KOPT-K1 (cell line): Measurements from ENCODE around the gene EFCC1.
"Not testable (repeated sequence)": the region's sequence is repeated elsewhere in the genome, so short reads cannot be mapped to it uniquely, and the experiment has no call there.

Source experiments
- H3K27ac ChIP-seq: fragments of 200-600 bp; sonication (generic); 2 replicates; pipeline ENCODE4 v1.5.1; 2016; ENCODE audit warnings: antibody characterized with exemption, mild to moderate bottlenecking, low read depth, low read length; ENCODE audit not compliant: poor library complexity, severe bottlenecking
- H3K36me3 ChIP-seq: fragments of 200-600 bp; sonication (generic); 2 replicates; pipeline ENCODE4 v1.5.1; 2017; ENCODE audit warnings: antibody characterized with exemption, mild to moderate bottlenecking, low read length, moderate library complexity; ENCODE audit not compliant: insufficient read depth
- H3K9me3 ChIP-seq: fragments of 200-600 bp; sonication (generic); 2 replicates; pipeline ENCODE4 v1.5.1; 2017; ENCODE audit warnings: antibody characterized with exemption, low read length, mild to moderate bottlenecking; ENCODE audit not compliant: insufficient read depth, poor library complexity, severe bottlenecking

The EFCC1 gene

GRCh38 chr3:129060276-129061022 lies 59.3 kb downstream of the EFCC1 start, which contains the start of gene GP9:
TSS of gene GP9 (plus strand) at chr3:129060779. CDS start at chr3:129061740, 961 bp downstream.
- Histone ChIP-seq H3K9me3 (no peaks in the 10 kb centered on the region), H3K36me3 (no peaks in the 10 kb centered on the region), H3K27ac (no peak within 1 kb of the TSS)

- Histone ChIP-seq H3K9me3 (no peaks in the 10 kb centered on the region), H3K36me3 (no peaks in the 10 kb centered on the region), H3K27ac (no peak overlapping the region)
These were observed 60.2 kb downstream of the EFCC1 start for GRCh38 chr3:129061023-129061887.

GRCh38 chr3:129061888-129062834 lies 61.1 kb downstream of the EFCC1 start:
- Histone ChIP-seq H3K27ac (no peak overlapping the region), H3K9me3 (no peaks in the 10 kb centered on the region), H3K36me3 (no peaks in the 10 kb centered on the region)

GRCh38 chr3:129063091-129063640 lies 62.1 kb downstream of the EFCC1 start:
- Histone ChIP-seq H3K27ac (no peak overlapping the region), H3K36me3 (no peaks in the 10 kb centered on the region), H3K9me3 (no peaks in the 10 kb centered on the region)

- Histone ChIP-seq H3K27ac (no peak overlapping the region), H3K9me3 (no peaks in the 10 kb centered on the region), H3K36me3 (no peaks in the 10 kb centered on the region)
These were observed 62.9 kb downstream of the EFCC1 start for GRCh38 chr3:129063841-129064482.

- Histone ChIP-seq H3K27ac (no peak overlapping the region), H3K36me3 (no peaks in the 10 kb centered on the region), H3K9me3 (no peaks in the 10 kb centered on the region)
These were observed 64.1 kb downstream of the EFCC1 start for GRCh38 chr3:129065016-129065719.

- Histone ChIP-seq H3K9me3 (no peaks in the 10 kb centered on the region), H3K36me3 (no peaks in the 10 kb centered on the region), H3K27ac (no peak overlapping the region)
These were observed 64.6 kb downstream of the EFCC1 start for GRCh38 chr3:129065720-129066073.

- H3K9me3 ChIP-seq, H3K36me3 ChIP-seq, H3K27ac ChIP-seq: not testable (repeated sequence)
These were observed 66.6 kb downstream of the EFCC1 start for GRCh38 chr3:129067719-129068118.

GRCh38 chr3:129068291-129068886 lies 67.3 kb downstream of the EFCC1 start:
- Histone ChIP-seq H3K9me3 (no peaks in the 10 kb centered on the region), H3K27ac (no peak overlapping the region), H3K36me3 (no peaks in the 10 kb centered on the region)

- H3K9me3 ChIP-seq, H3K36me3 ChIP-seq, H3K27ac ChIP-seq: not testable (repeated sequence)
These were observed 68.4 kb downstream of the EFCC1 start for GRCh38 chr3:129069313-129070085.

GRCh38 chr3:129070086-129070885 lies 69.2 kb downstream of the EFCC1 start:
- no peaks in the 10 kb centered on the region for H3K36me3 ChIP-seq
- H3K9me3 ChIP-seq, result no peaks in the 10 kb centered on the region
- no peak overlapping the region for H3K27ac ChIP-seq

- no peaks in the 10 kb centered on the region for H3K36me3 ChIP-seq
- no peaks in the 10 kb centered on the region for H3K9me3 ChIP-seq
- no peak overlapping the region for H3K27ac ChIP-seq
These were observed 76.1 kb downstream of the EFCC1 start for GRCh38 chr3:129077222-129077621.
